Measurements from ENCODE around the gene COX7A1.
A peak's percentile ranks its signal among the peaks of the same experiment; 100 is the strongest.
"Not testable (repeated sequence)": the region's sequence is repeated elsewhere in the genome, so short reads cannot be mapped to it uniquely, and the experiment has no call there.

COX7A1 gene

DNA sequence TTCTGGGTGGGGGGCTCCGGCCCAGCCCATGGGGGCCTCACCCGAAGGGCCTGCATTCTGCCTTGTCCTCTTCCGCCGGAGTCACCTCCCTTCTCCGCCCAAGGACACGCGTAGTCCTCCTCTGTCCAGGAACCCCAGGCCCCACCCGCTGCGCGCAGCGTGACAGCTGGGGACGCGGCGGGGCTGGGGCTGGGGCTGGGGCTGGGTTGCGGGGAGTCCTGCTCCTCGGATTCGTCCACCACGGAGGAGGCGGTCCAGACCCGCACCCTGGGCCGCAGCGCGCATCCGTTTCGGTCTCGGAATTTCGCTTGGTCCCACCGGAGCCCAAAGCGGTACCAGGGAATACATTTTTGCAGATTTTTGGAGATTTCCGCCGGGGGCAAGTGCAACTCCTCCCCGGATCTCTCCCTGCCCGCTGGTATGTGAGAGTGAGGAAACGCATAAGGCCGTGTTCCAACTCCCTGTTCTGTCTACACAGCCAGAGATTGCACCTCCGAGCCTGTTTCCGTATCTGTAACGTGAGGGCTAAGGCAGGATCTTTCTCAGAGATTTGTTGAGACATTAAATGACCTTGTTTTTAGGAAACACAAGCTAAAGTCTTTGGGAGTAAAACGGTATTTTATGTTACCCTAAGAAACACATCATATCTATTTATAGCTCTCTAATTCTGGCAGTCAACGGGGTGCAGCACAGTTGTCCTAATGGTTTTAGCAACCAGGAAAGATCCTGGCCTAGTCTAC is at the start of gene COX7A1:
Gene COX7A1, minus strand, starts transcription at position 96 of the 740 bp plus-strand sequence. Its CDS starts 40 bp downstream, at position 56.
- no peak for DNase-seq

DNA sequence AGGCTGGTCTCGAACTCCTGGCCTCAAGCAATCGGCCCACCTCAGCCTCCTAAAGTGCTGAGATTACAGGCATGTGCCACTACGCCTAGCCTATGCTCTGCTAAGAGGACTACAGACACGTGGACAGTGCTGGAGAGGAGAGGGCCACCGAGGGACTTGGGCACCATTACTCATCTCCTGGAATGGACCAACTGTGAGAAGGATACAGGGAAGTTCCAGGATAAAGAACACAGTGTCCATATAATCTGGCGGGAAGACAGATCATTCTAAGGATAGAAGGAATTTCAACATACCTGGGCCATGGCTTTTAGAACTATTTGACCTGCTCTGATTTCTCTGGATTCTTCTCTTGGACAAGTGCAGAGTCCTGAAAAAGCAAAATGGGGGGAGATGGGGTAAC is 49.4 kb upstream of the COX7A1 start:
- no peak for DNase-seq

DNA sequence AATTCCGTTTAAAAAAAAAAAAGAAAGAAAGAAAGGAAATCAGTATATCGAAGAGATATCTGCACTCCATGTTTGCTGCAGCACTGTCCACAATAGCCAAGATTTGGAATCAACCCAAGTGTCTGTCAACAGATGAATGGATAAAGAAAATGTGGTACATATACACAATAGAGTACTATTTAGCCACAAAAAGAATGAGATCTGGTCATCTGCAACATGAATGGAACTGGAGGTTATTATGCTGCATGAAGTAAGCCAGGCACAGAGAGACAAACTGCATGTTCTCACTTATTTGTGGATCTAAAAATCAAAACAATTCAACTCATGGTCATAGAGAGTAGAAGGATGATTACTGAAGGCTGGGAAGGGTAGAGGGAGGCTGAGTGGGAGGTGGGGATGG is 45.9 kb upstream of the COX7A1 start:
- DNase-seq: no peak

DNA sequence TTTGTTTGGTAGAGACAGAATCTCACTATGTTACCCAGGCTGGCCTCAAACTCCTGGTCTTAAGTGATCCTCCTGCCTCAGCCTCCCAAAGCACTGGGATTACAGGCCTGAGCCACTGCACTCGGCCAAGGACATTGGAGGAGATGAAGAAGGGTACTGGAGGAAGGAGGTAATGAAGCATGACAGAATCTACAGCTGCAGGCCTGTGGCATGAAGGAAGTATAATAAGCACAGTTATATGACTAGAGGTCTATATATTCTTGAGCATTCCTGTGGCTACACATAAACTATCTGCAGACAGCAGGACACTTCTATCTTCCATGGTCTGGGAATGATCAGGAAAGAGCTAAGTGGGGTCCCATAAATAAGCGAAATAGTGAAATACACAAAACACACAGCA is 44.0 kb upstream of the COX7A1 start:
- DNase-seq: no peak

DNA sequence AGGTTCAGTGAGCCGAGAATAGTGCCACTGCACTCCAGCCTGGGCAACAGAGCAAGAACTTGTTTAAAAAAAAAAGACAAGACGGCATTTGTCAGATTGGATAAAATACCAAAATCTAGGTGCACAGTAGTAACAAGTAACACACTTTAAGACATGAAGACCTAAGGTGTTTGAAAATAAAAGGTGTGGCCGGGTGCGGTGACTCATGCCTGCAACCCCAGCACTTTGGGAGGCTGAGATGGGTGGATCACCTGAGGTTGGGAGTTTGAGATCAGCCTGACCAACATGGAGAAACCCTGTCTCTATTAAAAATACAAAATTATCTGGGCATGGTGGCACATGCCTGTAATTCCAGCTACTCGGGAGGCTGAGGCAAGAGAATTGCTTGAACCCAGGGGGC is 34.5 kb upstream of the COX7A1 start:
- not testable (repeated sequence) for DNase-seq

DNA sequence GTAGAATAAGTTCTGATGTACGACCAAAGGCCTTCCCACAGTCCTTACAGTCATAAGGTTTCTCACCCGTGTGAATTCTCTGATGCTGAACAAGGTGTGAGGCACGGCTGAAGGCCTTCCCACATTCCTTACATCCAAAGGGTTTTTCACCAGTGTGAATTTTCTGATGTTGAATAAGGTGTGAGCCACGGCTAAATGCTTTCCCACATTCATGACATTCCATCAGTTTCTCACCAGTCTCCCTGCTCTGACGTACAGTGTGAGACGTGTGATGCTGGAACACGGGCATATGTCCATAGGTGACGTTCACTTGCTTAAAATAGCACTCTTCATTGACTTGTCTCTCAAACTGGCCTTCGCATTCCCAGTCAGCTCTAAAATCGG is 31.0 kb upstream of the COX7A1 start:
- DNase-seq: no peak

DNA sequence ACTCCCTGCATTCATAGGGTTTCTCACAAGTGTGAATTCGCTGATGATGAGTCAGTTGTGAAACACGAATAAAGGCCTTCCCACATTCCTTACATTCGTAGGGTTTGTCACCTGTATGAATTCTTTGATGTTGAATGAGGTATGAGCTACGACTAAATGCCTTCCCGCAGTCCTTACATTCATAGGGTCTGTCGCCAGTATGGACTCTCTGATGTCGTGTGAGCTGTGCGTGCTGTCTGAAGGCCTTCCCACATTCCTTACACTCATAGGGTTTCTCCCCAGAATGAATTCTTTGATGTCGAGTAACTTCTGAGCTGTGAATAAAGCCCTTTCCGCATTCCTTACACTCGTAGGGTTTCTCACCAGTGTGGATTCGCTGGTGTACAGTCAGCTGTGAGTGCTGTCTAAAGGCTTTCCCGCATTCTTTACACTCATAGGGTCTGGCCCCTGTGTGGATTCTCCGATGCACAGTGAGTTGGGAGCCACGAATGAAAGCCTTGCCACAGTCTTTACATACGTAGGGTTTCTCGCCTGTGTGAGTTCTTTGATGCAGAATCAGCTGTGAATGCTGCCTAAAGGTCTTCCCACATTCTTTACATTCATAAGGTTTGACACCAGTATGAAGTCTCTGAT is 30.5 kb upstream of the COX7A1 start:
- DNase-seq: no peak

DNA sequence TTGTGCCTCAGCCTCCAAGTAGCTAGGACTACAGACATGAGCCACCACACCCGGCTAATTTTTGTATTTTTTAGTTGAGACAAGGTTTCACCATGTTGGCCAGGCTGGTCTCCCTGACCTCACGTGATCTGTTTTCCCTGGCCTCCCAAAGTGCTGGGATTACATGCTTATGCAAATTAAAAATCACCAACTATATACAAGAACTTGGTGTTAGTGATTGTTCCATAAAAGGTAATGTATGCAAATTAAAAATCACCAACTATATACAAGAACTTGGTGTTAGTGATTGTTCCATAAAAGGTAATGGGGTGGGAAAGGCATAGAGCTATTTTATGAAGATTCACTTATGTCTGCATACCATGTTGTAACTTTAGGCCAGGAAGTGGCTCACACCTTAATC is 26.8 kb upstream of the COX7A1 start:
- DNase-seq: not testable (repeated sequence)

DNA sequence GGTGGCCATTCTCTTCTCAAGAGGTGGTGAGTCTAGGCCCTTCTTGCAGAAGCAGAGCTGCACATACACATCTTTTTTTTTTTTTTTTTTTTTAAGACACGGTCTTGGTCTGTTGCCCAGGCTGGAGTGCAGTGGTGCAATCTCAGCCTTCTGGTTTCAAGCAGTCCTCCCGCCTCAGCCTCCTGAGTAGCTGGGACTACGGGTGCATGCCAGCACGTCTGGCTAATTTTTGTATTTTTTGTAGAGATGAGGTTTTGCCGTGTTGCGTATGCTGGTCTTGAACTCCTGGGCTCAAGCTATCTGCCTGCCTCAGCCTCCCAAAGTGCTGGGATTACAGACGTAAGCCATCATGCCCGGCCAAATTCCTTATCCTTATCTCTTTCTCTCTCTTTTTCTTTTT is 21.6 kb upstream of the COX7A1 start:
- DNase-seq: not testable (repeated sequence)

DNA sequence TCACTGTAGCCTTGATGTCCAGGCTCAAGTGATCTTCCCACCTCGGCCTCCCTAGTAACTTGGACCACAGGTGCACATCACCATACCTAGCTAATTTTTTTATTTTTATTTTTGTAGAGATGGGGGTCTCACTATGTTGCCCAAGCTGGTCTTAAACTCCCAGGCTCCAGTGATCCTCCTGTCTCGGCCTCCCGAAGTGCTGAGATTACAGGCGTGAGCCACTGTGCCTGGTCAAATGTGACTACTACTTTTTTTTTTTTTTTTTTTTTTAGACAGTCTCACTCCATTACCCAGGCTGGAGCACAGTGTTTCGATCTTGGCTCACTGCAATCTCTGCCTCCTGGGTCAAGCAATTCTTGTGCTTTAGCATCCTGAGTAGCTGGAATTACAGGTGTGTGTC is 20.6 kb upstream of the COX7A1 start:
- no peak for DNase-seq

DNA sequence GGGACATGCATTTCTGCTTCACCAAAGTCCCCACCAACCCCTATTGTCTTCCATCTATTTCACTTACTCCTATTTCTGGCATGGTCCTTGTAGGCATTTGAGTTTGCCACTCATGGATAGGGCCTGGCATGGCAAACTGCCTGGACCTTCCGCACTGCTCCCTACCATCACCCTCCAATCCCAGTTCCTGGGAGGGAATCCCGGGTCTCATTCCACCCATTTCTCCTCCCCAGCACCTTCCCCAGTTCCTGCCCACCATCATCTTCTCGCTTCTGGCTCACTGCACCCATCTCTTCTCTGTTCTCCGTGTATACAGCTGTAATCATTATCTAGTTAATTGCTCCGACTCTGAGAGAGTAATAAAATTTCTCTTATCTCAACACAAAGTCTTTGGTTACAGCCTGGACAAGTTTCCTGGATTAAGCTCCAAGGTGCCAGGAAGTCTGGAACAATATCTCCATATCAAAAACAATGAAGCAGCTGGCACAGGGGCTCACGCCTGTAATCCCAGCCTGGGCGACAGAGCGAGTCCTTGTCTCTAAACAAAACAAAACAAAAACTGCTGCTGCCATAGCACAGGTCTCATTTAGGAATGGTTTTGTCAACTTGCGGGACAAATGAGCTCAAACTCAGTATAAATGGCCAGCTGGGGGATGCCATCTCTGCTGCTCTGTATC is 17.0 kb upstream of the COX7A1 start:
- peak; percentile 38 to 68 for DNase-seq

DNA sequence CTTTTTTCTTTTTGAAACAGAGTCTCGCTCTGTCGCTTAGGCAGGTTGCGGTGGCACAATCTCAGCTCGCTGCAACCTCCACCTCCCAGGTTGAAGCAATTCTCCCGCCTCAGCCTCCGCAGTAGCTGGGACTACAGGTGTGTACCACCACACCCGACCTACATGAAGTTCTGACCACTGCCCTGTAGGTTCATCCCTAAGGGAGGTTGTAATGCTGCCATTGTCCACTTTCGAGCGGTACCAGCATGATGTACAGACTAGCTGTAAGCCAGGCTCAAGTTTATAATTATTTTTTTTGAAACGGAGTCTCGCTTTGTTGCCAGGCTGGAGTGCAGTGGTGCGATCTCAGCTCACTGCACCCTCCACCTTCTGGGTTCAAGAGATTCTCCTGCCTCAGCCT is 11.6 kb upstream of the COX7A1 start:
- no peak for DNase-seq

DNA sequence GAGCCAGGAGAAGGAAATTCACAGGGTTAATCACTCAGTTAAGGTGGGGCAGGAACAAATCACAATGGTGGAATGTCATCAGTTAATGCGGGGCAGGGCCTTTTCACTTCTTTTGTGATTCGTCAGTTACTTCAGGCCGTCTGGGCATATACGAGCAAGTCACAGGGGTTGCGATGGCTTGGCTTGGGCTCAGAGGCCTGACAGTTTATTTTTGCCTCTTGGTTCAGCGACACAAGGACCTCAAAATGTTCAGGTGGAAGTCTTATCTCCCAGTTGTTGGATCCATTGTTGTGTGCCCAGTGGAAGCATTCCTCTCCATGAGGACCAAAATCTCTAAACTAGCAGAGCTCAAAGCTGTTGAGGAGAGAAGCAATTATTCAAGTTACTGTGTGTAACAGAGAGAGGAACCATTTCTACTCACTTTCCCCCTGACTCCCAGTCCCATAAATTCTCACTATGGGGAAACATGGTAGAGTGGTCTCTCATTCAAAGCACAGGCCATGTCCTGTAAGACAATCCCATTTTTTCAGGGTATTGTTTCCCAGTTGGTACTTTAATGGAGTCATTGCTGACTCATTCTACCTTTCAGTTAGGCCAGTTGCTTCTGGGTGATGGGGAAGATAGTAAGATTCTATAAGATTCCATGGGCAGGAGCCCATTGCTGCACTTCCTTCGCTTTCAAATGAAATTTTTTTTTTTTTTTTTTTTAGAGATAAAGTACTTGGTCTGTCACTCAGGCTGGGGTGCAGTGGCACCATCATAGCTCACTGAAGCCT is 8.8 kb upstream of the COX7A1 start:
- no peak for DNase-seq

DNA sequence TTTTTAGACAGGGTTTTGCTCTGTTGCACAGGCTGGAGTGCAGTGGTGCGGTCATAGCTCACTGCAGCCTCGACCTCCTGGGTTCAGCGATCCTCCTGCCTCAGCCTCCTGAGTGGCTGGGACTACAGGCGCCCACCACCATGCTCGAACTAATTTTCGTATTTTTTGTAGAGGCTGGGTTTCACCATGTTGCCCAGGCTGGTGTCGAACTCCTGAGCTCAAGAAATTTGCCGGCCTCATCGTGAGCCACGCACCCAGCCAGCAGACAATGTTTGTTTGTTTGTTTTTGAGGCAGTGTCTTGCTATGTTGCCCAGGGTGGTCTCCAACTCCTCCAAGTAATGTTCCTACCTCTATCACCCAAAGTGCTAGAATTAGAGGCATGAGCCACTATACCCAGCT is 879 bp upstream of the COX7A1 start:
- no peak for DNase-seq

DNA sequence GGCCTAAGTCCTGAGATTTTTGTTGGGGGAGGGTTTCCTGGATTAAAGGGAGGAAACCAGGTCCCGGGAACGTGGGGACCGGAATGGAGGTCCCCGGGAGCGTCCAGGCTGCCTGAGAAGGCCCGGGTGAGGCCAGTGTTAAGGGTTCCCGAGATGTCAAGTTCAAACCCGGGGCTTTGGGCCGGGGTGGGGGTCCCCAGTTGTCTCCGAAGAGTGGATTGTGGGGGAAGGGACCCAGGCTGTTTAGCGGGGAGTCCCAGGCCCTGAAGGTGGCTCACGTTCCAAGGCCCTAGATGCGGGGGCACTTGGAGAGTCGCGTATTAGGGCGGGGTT is 262 bp downstream of the COX7A1 start:
- no peak for DNase-seq

DNA sequence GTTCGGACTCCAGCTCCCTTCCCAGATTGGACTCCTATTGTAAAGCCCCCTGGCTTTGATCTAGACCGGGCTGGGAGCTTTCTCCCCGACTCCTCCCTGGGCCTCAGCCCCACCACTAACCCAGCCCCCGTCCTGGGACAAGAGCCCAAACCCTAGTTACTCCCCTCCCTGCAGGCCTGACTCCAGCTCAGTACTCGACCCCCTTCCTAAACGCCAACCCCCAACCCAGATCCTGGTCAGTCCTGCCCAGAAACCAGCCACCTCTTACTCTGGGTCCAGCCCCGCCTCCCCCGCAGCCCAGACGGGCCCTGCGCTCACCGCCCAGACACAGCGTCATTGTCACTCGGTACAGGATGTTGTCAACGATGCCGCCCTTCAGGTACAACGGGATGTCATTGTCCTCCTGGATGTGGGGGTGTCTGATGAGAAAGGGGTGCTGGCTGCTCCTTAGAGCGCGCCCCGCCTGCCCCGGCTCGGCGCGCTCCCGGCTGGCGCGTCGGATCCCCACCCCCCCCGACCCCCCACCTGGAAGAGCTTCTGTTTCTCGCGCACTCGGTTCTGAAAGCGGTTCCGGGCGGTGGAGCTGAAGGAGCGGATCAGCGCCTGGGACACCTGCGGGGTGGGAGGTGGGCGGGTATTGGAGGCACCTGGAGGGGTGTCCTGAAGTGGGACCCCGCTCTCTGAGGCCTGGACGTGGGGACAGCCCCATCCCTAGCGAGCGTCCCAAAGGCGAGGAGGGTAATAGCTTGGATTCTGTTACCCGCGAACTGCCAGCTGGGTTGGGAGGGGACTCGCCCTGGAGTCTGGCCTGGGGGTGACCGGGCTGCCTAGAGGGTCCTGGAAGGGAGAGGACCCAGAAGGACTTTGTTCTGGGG is 866 bp downstream of the COX7A1 start:
- DNase-seq: no peak

DNA sequence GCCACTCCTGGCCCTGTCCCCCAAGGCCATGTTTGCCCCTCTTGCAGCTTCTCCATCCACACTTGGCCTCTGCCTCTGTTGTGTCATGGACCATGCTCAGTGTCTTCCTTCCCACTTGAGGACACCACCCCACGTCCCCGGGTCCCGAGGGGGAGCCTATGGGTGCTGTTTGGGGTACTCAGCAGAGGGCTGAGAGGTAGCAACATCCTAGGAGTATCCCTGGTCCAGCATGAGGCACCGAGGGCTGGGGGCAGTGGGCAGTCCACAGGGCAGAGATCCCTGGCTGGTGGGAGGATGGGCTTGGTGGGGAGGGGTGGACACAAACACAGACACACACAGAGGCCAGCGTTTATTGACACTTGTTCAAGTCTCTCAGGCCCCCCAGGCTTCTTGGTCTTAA is 1.7 kb downstream of the COX7A1 start:
- DNase-seq: no peak

DNA sequence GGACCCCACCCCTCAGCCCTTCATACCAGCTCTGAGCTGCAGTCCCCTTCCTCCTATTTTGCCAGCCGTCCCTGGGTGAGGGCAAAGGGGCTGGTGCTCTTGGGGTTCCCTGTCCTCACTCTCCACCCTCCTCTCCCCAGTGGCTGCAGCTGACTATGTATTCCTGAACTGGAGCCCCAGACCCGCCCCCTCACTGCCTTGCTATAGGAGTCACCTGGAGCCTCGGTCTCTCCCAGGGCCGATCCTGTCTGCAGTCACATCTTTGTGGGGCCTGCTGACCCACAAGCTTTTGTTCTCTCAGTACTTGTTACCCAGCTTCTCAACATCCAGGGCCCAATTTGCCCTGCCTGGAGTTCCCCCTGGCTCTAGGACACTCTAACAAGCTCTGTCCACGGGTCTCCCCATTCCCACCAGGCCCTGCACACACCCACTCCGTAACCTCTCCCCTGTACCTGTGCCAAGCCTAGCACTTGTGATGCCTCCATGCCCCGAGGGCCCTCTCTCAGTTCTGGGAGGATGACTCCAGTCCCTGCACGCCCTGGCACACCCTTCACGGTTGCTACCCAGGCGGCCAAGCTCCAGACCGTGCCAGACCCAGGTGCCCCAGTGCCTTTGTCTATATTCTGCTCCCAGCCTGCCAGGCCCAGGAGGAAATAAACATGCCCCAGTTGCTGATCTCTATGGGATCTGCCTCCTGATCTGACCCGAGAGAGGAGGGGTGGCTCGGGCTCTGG is 2.4 kb downstream of the COX7A1 start:
- DNase-seq: no peak

DNA sequence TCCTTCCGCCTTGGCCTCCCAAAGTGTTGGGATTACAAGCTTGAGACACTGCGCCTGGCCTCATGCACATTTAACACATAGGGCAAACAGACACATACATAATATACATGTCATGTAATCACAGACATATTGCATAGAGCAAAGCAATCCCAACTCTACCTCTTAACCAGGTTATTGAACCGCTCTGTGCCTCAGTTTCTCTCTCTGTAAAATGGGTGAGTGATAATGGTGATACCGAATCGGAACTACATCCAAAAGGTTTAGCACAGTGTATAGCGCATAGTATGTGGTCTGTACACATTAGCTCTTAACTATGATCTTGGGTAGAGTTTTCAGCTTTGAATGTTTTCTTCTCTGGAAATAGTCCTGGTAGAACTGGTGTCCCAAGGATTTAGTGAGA is 7.6 kb downstream of the COX7A1 start:
- no peak for DNase-seq

DNA sequence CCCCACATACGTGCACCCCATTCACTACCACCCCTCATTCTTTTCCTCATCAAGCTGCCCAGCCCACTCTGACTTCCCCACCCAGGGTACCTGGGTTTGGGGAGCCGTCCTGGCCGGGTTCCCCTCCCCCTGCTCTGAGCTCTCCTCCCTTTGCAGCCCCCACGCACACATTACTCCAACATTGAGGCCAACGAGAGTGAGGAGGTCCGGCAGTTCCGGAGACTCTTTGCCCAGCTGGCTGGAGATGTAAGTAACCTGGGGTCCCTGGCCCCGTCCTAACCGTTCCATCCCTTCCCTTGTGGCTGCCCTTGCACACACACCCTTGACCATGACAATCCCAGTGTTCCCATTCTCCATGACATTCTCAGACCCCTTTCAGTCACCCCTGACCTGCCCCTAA is 9.8 kb downstream of the COX7A1 start:
- DNase-seq: no peak

DNA sequence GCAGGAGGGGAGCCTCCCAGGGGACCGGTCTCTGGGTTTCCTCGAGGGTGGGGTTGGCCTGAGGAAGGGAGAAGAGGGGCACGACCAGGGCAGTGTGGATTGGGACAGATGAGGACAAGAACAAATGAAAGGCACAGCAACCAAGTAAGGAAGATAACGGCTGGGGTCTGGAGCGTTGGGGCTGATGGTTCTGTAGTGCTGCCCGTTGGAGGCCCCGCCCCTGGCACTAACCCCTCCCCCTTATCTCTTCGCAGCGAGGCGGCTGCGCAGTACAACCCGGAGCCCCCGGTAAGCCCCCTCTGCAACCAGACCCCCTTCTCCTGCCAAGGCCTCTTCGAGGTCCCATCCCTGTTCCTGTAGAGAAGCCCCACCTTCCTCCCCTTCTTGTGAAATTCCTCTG is 10.2 kb downstream of the COX7A1 start:
- no peak for DNase-seq
